ENCODE data around the gene PCMTD2.

DNA sequence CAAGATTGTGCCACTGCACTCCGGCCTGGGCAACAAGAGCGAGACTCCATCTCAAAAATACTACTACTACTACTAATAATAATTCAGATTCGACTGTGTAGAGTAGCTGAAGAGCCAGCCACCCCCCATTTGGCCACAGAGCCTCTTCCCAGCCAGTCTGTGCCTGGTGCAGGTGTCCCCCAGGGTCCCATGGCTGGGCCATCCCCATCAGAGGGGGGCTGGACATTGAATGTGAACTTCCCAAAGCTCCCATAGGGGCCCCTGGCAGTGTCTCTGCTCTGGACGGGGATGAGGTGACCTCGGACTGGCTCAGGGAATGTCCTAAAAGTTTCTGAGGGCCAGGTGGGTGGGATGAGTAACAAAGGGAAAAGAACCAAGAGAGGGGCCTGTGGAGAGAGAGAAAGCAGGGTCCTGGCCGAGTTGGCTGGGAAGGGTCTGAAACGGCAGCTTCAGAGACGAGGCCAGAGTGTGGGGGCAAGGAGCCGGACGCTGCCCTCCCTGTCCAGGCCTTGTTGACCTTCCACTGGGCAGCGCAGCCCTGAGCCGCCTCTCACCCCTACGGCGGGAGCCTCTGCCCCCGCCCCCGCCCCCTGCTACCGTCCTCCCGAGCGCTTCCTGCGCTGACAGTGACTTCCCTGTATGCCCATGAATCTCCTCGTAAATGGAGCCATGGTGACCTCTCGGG lies 24.9 kb upstream of the PCMTD2 start:
- no peak for TF ChIP-seq CTCF (IDR thresholded peaks at IDR 0.05; ENCODE audit: low read depth, low read length, poor library complexity, severe bottlenecking)
- no peak for TF ChIP-seq EZH2phosphoT487 (IDR thresholded peaks at IDR 0.05; ENCODE audit: borderline replicate concordance, low read length)

All from DOHH2 (cell line).